Activated B cell treated with CpG ODN at 0.5 μM for 24 hours (primary cell): ENCODE measurements around the gene MORF4L2. TPM values are rescaled to one million over a fixed set of nuclear protein-coding genes. Genes with fewer than 3 reads are reported as not detected.
A peak's percentile ranks its signal among the peaks of the same experiment; 100 is the strongest.

ENCODE experiments used
- ATAC-seq: fragments of 200-7000 bp; cut with Tn5 transposase; one replicate; pipeline ENCODE4 v1.10.0; 2021; ENCODE audit warnings: low read depth, mild to moderate bottlenecking, moderate library complexity
- CTCF ChIA-PET: fragments of 350-600 bp; sonication (Branson Sonifier 250); formaldehyde crosslinking; loops from one replicate; lab custom pipeline; 2021; ENCODE audit warnings: antibody characterized with exemption; lab: Charles Lee
- POLR2A ChIA-PET: fragments of 350-600 bp; sonication (Branson Sonifier 250); formaldehyde crosslinking; loops from one replicate; lab custom pipeline; 2021; ENCODE audit warnings: antibody characterized with exemption; lab: Charles Lee
- DNase-seq: peaks from one replicate; pipeline ENCODE4 v3.0.0; 2022
- H3K27ac Mint-ChIP-seq: one replicate; pipeline ENCODE4 v1.8.0; 2020; ENCODE audit warnings: mixed read lengths
- H3K27me3 Mint-ChIP-seq: one replicate; pipeline ENCODE4 v1.8.0; 2021; ENCODE audit warnings: mixed read lengths
- H3K36me3 Mint-ChIP-seq: one replicate; pipeline ENCODE4 v1.8.0; 2021; ENCODE audit warnings: low read depth, mixed read lengths
- H3K4me1 Mint-ChIP-seq: one replicate; pipeline ENCODE4 v1.8.0; 2021; ENCODE audit warnings: mixed read lengths
- H3K4me3 Mint-ChIP-seq: one replicate; pipeline ENCODE4 v1.8.0; 2020; ENCODE audit warnings: mild to moderate bottlenecking, mixed read lengths
- H3K9me3 Mint-ChIP-seq: one replicate; pipeline ENCODE4 v1.8.0; 2020; ENCODE audit warnings: mixed read lengths
- intact Hi-C: fragments of 100-400 bp; cut with micrococcal nuclease; formaldehyde crosslinking; loops from one replicate; pipeline ENCODE4 v1.15.1; 2024
- total RNA-seq: library from RNA; stranded (reverse); gene quantifications from 2 replicates; pipeline ENCODE4 v1.2.3, GENCODE V29; 2022
- TF ChIP-seq, protein P1 (sequence below): fragments of 200-600 bp; IDR thresholded peaks from one replicate; pipeline ENCODE4 v1.8.0; 2022; ENCODE audit warnings: antibody characterized with exemption, mild to moderate bottlenecking

The MORF4L2 gene
- total RNA-seq, 1 donor from 2014 or later = 111 TPM

DNA sequence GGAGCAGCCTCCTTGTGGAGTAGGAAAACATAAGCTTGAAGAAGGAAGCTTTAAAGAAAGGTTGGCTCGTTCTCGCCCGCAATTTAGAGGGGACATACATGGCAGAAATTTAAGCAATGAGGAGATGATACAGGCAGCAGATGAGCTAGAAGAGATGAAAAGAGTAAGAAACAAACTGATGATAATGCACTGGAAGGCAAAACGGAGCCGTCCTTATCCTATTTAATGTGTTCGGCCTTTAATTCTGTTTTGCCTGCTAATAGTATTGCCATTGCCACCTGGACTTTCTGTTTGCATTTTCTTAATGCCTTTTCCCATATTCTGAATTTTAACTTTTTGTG lies 56.4 kb downstream of the MORF4L2 start:
- TF ChIP-seq, protein P1, sequence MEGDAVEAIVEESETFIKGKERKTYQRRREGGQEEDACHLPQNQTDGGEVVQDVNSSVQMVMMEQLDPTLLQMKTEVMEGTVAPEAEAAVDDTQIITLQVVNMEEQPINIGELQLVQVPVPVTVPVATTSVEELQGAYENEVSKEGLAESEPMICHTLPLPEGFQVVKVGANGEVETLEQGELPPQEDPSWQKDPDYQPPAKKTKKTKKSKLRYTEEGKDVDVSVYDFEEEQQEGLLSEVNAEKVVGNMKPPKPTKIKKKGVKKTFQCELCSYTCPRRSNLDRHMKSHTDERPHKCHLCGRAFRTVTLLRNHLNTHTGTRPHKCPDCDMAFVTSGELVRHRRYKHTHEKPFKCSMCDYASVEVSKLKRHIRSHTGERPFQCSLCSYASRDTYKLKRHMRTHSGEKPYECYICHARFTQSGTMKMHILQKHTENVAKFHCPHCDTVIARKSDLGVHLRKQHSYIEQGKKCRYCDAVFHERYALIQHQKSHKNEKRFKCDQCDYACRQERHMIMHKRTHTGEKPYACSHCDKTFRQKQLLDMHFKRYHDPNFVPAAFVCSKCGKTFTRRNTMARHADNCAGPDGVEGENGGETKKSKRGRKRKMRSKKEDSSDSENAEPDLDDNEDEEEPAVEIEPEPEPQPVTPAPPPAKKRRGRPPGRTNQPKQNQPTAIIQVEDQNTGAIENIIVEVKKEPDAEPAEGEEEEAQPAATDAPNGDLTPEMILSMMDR = no peak
- Mint-ChIP-seq H3K4me1 (peaks cover 16% of the 10 kb centered on the region), H3K27ac (peak overlapping the region; percentile 63), H3K36me3 (peaks cover 4% of the 10 kb centered on the region), H3K9me3 (no peaks in the 10 kb centered on the region), H3K27me3 (no peaks in the 10 kb centered on the region), H3K4me3 (peak overlapping the region; percentile 90)
- ATAC-seq (no peak), DNase-seq (no peak)
- CTCF ChIA-PET = no interaction called here
- POLR2A ChIA-PET = interaction anchor here (1.4 kb wide), 1 partner anchor 57 kb away, joined by 4 read pairs; no protein-coding TSS in a partner anchor
- intact Hi-C loops = no loop called here

GRCh38 chrX:103629318-103630170 lies 57.0 kb downstream of the MORF4L2 start:
- intact Hi-C loops = loop anchor here (1.0 to 10.0 kb wide), 2 partner anchors 58 to 75 kb away; no protein-coding TSS in a partner anchor
- peaks cover 4% of the 10 kb centered on the region for H3K36me3 Mint-ChIP-seq
- H3K9me3 Mint-ChIP-seq = no peaks in the 10 kb centered on the region
- H3K27me3 Mint-ChIP-seq = no peaks in the 10 kb centered on the region
- ATAC-seq (peak; percentile 55), DNase-seq (peak; percentile 16)
- H3K4me1 Mint-ChIP-seq = peaks cover 16% of the 10 kb centered on the region
- TF ChIP-seq, protein P1 = no peak
- H3K27ac Mint-ChIP-seq = peak overlapping the region; percentile 87
- CTCF ChIA-PET = no interaction called here
- peak overlapping the region; percentile 90 for H3K4me3 Mint-ChIP-seq
- POLR2A ChIA-PET = interaction anchor here (1.4 kb wide), 1 partner anchor 57 kb away, joined by 4 read pairs; no protein-coding TSS in a partner anchor

- TF ChIP-seq, protein P1 = no peak
- no peaks in the 10 kb centered on the region for H3K9me3 Mint-ChIP-seq
- peaks cover 4% of the 10 kb centered on the region for H3K36me3 Mint-ChIP-seq
- peaks cover 16% of the 10 kb centered on the region for H3K4me1 Mint-ChIP-seq
- H3K27me3 Mint-ChIP-seq = no peaks in the 10 kb centered on the region
- ChIA-PET POLR2A (interaction anchor here (1.4 kb wide), 1 partner anchor 58 kb away, joined by 4 read pairs; no protein-coding TSS in a partner anchor), CTCF (no interaction called here)
- peak within 1 kb of the TSS; percentile 87 for H3K27ac Mint-ChIP-seq
- DNase-seq = peak; percentile 25
- peak; percentile 61 for ATAC-seq
- H3K4me3 Mint-ChIP-seq = peak within 1 kb of the TSS; percentile 90
- intact Hi-C loops = loop anchor here (1.0 to 10.0 kb wide), 3 partner anchors 21 to 74 kb away; partner anchors contain the start of gene TCEAL3
These were observed 57.8 kb downstream of the MORF4L2 start, which contains the start of gene TCEAL1 for GRCh38 chrX:103628386-103629317. TCEAL1 (plus strand) TSS chrX:103628975; CDS start chrX:103629917, 942 bp downstream.

- no peaks in the 10 kb centered on the region for H3K9me3 Mint-ChIP-seq
- TF ChIP-seq, protein P1 = no peak
- H3K4me3 Mint-ChIP-seq = no peak overlapping the region
- intact Hi-C loops = loop anchor here (10.0 kb wide), 1 partner anchor 72 kb away; no protein-coding TSS in a partner anchor
- peaks cover 16% of the 10 kb centered on the region for H3K4me1 Mint-ChIP-seq
- no peak overlapping the region for H3K27ac Mint-ChIP-seq
- ATAC-seq (no peak), DNase-seq (no peak)
- peaks cover 4% of the 10 kb centered on the region for H3K36me3 Mint-ChIP-seq
- CTCF ChIA-PET = no interaction called here
- no peaks in the 10 kb centered on the region for H3K27me3 Mint-ChIP-seq
- POLR2A ChIA-PET = no interaction called here
These were observed 59.6 kb downstream of the MORF4L2 start for GRCh38 chrX:103626855-103627254.

Other genes with a start within 250 kb of the MORF4L2 start
- 0.11 and 0.12 TPM in 2 replicates for gene RAB40A, start 167.2 kb downstream of the MORF4L2 start, total RNA-seq
- gene TCEAL4, start 101.2 kb downstream of the MORF4L2 start, total RNA-seq = 18.0 and 20.0 TPM in 2 replicates
- gene TCEAL3, start 78.7 kb downstream of the MORF4L2 start, total RNA-seq = 7.7 and 8.5 TPM in 2 replicates
- gene TCEAL1, start 57.7 kb downstream of the MORF4L2 start, total RNA-seq = 10.4 TPM in 2 replicates
- not detected in 2 replicates for gene TMEM31, start 24.2 kb upstream of the MORF4L2 start, total RNA-seq
- not detected in 2 replicates for gene PLP1, start 90.1 kb upstream of the MORF4L2 start, total RNA-seq
- 0.39 and 0.51 TPM in 2 replicates for gene RAB9B, start 145.6 kb upstream of the MORF4L2 start, total RNA-seq